Measurements from ENCODE around the gene LPAR1.

DNA sequence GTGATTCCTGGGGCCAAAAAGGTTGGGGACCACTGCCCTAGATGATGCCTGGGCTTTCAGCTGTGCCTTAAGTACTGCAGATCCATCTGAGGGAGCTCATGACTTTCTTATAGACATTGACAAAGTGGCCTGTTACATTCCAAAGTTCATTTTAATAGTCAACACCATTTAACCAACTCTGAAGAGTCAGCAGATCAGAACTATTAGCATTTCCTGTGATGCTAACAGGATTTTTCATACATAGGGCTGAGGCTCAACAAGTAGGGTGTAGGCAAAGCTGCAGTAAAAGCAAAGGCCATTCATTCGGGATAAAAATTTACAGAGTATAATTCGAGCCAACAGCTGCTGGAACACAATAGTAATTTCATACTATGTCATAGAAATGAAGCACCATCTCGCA lies 105.4 kb downstream of the LPAR1 start:
- TF ChIP-seq, protein P1, sequence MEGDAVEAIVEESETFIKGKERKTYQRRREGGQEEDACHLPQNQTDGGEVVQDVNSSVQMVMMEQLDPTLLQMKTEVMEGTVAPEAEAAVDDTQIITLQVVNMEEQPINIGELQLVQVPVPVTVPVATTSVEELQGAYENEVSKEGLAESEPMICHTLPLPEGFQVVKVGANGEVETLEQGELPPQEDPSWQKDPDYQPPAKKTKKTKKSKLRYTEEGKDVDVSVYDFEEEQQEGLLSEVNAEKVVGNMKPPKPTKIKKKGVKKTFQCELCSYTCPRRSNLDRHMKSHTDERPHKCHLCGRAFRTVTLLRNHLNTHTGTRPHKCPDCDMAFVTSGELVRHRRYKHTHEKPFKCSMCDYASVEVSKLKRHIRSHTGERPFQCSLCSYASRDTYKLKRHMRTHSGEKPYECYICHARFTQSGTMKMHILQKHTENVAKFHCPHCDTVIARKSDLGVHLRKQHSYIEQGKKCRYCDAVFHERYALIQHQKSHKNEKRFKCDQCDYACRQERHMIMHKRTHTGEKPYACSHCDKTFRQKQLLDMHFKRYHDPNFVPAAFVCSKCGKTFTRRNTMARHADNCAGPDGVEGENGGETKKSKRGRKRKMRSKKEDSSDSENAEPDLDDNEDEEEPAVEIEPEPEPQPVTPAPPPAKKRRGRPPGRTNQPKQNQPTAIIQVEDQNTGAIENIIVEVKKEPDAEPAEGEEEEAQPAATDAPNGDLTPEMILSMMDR (IDR thresholded peaks at IDR 0.05; ENCODE audit: low read depth, low read length): no peak
- TF ChIP-seq EZH2phosphoT487 (IDR thresholded peaks at IDR 0.05; ENCODE audit: low read depth): no peak
